K562 (cell line): ENCODE measurements around the gene GALNS. TPM values are rescaled to one million over a fixed set of nuclear protein-coding genes. Genes with fewer than 3 reads are reported as not detected.

ENCODE experiments used
- ATAC-seq: fragments of 200-7000 bp; cut with Tn5 transposase; 3 replicates; pipeline ENCODE4 v1.9.1; 2020; ENCODE audit warnings: moderate library complexity
- BruUV-seq: library from RNA; stranded (reverse); fragments of 400-500 nt; replicated peaks from 2 replicates; lab custom pipeline; 2021; lab: Mats Ljungman, UMichigan
- CTCF ChIA-PET: fragments of 300-600 bp; formaldehyde crosslinking; extraction: SDS; loops from one replicate; lab custom pipeline; 2021; ENCODE audit warnings: low intra/inter-chr PET ratio; lab: Yijun Ruan, JAX
- POLR2A ChIA-PET: fragments of 300-600, 350-650 bp; sonication (Branson Sonifier 250); formaldehyde crosslinking; extraction: SDS; loops from one replicate; lab custom pipeline; 2021; ENCODE audit warnings: antibody characterized with exemption, inconsistent platforms; lab: Yijun Ruan, JAX
- DNase-seq, 4 experiments: peaks; one replicate each; pipeline versions ENCODE4 v3.0.0 to v3.0.0-alpha.2; 2011 to 2018; ENCODE audit warnings: low spot score in 3 of 4, mixed read lengths in 3 of 4; ENCODE audit errors: extremely low read depth in 1 of 4
- FAIRE-seq: peaks from 2 replicates; lab custom pipeline; 2011; peaks lifted over from hg19 to GRCh38; lab: Jason Lieb, UNC
- H2AFZ ChIP-seq: 2 replicates; pipeline ENCODE4 v1.6.0; 2011; ENCODE audit warnings: low read depth, low read length, control low read depth, inconsistent platforms
- H3K27ac ChIP-seq: fragments of 200-600 bp; 3 replicates; pipeline ENCODE4 v1.8.0; 2011; ENCODE audit warnings: low read depth, mild to moderate bottlenecking, control low read depth, inconsistent platforms, low read length, moderate library complexity, mixed read lengths; ENCODE audit errors: extremely low read depth
- H3K27me3 ChIP-seq, 2 experiments: fragments of 300-600 bp in 1 of 2; 2 replicates in 1 of 2; 3 replicates in 1 of 2; pipeline versions ENCODE4 v1.6.0 to v1.8.0; 2011; ENCODE audit warnings: inconsistent platforms in 2 of 2, low read length in 2 of 2, mild to moderate bottlenecking in 1 of 2, mixed read lengths in 1 of 2, moderate library complexity in 1 of 2; ENCODE audit not compliant: control insufficient read depth in 2 of 2, insufficient read depth in 2 of 2
- H3K36me3 ChIP-seq: fragments of 300-600 bp; 3 replicates; pipeline ENCODE4 v1.8.0; 2011; ENCODE audit warnings: mild to moderate bottlenecking, low read length, inconsistent platforms; ENCODE audit not compliant: control insufficient read depth, insufficient read depth
- H3K4me1 ChIP-seq, 2 experiments: fragments of 200-600 bp in 1 of 2; replicated peaks in 1 of 2; 2 replicates in 1 of 2; 3 replicates in 1 of 2; pipeline versions ENCODE4 v1.5.1 to v1.8.0; 2011; ENCODE audit warnings: inconsistent platforms in 2 of 2, low read length in 2 of 2, mild to moderate bottlenecking in 1 of 2, mixed read lengths in 1 of 2, moderate library complexity in 1 of 2; ENCODE audit not compliant: control insufficient read depth in 2 of 2, insufficient read depth in 2 of 2
- H3K4me2 ChIP-seq: 2 replicates; pipeline ENCODE4 v1.6.1; 2011; ENCODE audit warnings: low read length, control low read depth, inconsistent platforms, mixed read lengths; ENCODE audit not compliant: insufficient read depth
- H3K4me3 ChIP-seq: fragments of 200-600 bp; sonication (generic), shearing (Covaris generic); 2 replicates; pipeline ENCODE4 v1.5.1; 2016; ENCODE audit warnings: control low read depth, inconsistent platforms
- H3K79me2 ChIP-seq: fragments of 200-600 bp; 3 replicates; pipeline ENCODE4 v1.8.0; 2011; ENCODE audit warnings: low read length, inconsistent platforms; ENCODE audit not compliant: control insufficient read depth, insufficient read depth
- H3K9ac ChIP-seq, 2 experiments: 2 replicates each; pipeline versions ENCODE4 v1.6.0 to v1.6.1; 2011; ENCODE audit warnings: low read depth in 2 of 2, low read length in 2 of 2, control low read depth in 1 of 2, inconsistent platforms in 1 of 2, mild to moderate bottlenecking in 1 of 2, mixed read lengths in 1 of 2; ENCODE audit not compliant: insufficient read depth in 1 of 2
- H3K9me1 ChIP-seq: one replicate; pipeline ENCODE4 v1.6.0; 2011; ENCODE audit warnings: inconsistent platforms, mild to moderate bottlenecking, low read length, moderate library complexity; ENCODE audit not compliant: control insufficient read depth, insufficient read depth
- H3K9me3 ChIP-seq: replicated peaks from 2 replicates; pipeline ENCODE4 v1.5.1; 2011; ENCODE audit warnings: low read depth, low read length, inconsistent platforms; ENCODE audit not compliant: control insufficient read depth, insufficient read depth
- H4K20me1 ChIP-seq: replicated peaks from 2 replicates; pipeline ENCODE4 v1.6.1; 2011; ENCODE audit warnings: low read length, inconsistent platforms, mixed read lengths; ENCODE audit not compliant: control insufficient read depth, insufficient read depth
- ZNF449 ChIP-seq: fragments of 250-450 bp; sonication (Bioruptor Pico); IDR thresholded peaks from 2 replicates; pipeline ENCODE4 v1.8.0; 2022; ENCODE audit warnings: moderate library complexity, mild to moderate bottlenecking, inconsistent platforms
- ZNF740 ChIP-seq, 3 experiments: fragments of 200-800 bp in 1 of 3; sonication (Bioruptor generic) in 1 of 3; sonication (generic) in 1 of 3; formaldehyde crosslinking in 1 of 3; IDR thresholded peaks; 2 replicates each; pipeline versions ENCODE4 v1.6.1 to v1.8.0; 2016 to 2022; ENCODE audit warnings: mild to moderate bottlenecking in 2 of 3, missing compliant biosample characterization in 2 of 3, missing genetic modification characterization in 2 of 3, missing genetic modification reagents in 1 of 3
- WGBS: fragments of 100-300 bp; shearing (Covaris generic); methylation state at CpG from one replicate; pipeline ENCODE4 v1.1.6; 2016; ENCODE audit warnings: low coverage, mixed read lengths; ENCODE audit not compliant: insufficient coverage; ENCODE audit errors: missing lambda C conversion rate; 5-methylcytosine and 5-hydroxymethylcytosine counted together
- in situ Hi-C: fragments of 300-500 bp; cut with MboI; formaldehyde crosslinking; loops from 4 replicates; pipeline ENCODE4 v1.15.0; 2018; ENCODE audit warnings: inconsistent platforms, mixed read lengths
- intact Hi-C: fragments of 100-400 bp; cut with micrococcal nuclease; formaldehyde crosslinking; loops from 2 replicates; pipeline ENCODE4 v1.14.2; 2022
- polyA plus RNA-seq, 8 experiments: library from polyadenylated mRNA; depleted of rRNA in 4 of 8; stranded (reverse) in 5 of 8; unstranded in 3 of 8; fragments of >200 nt; fragmentation: Nextera tagmentation in 2 of 8; fragmentation: Illumina TruSeq in 1 of 8; extraction: Ambion mirVana in 2 of 8; extraction: Trizol in 1 of 8; gene quantifications; 2 replicates each; pipeline versions ENCODE4 v1.2.1 to v1.2.3, GENCODE V29; 2011 to 2014; ENCODE audit warnings: inconsistent platforms in 1 of 8, missing spikeins in 1 of 8
- total RNA-seq, 7 experiments: library from RNA; depleted of rRNA in 6 of 7; stranded (reverse); fragments of >200 nt in 6 of 7; fragmentation: Illumina TruSeq in 2 of 7; extraction: Trizol in 2 of 7; gene quantifications; 2 replicates each; pipeline versions ENCODE4 v1.2.1 to v1.2.3, GENCODE V29; 2011 to 2021; ENCODE audit warnings: low replicate concordance in 1 of 7

The GALNS gene
- total and polyA plus RNA-seq, 9 of the 15 experiments (the other 6 are each of a cell fraction or from before 2014, with no cell fraction given): 0.38 to 13.2 (median 4.3) TPM

- intact Hi-C loops: loop anchor here (2.0 to 10.0 kb wide), 6 partner anchors 43 to 694 kb away; partner anchors contain the start of genes CBFA2T3, CDH15, GALNS and SPG7
- H3K9me3 ChIP-seq: no peaks in the 10 kb centered on the region
- no peak for FAIRE-seq
- BruUV-seq: no TSS peak
- TF ChIP-seq ZNF740 (CRISPR knock-in tag; IDR thresholded peaks at IDR 0.05) (0 out of 2 replicates have a peak, but pooled peaks have one; percentile 15), ZNF740 (tag; IDR thresholded peaks at IDR 0.05) (no peak), ZNF449 (no peak)
- TF ChIP-seq, all 486 proteins: peak for 1
- in situ Hi-C loops: loop anchor here (5.0 to 10.0 kb wide), 2 partner anchors 354 to 401 kb away; partner anchors contain the start of gene ZNF778
- Histone ChIP-seq H3K4me1 (peaks cover 14 to 82% of the 10 kb centered on the region in 2 experiments), H3K27ac (peak overlapping the region; percentile 94; the same call in 2 of the 3 replicates), H4K20me1 (peaks cover 24% of the 10 kb centered on the region; the same call in 1 of the 2 replicates), H3K4me3 (peak overlapping the region; percentile 64; the same call in 1 of the 2 replicates), H3K9ac (peak overlapping the region; percentile 86 to 99; a peak in 3 of 4 replicates), H3K4me2 (no peak overlapping the region), H2AFZ (0 out of 2 replicates have a peak overlapping the region, but pooled peaks have one; percentile 98), H3K27me3 (no peaks in the 10 kb centered on the region), H3K79me2 (peaks cover 31% of the 10 kb centered on the region), H3K9me1 (no peaks in the 10 kb centered on the region), H3K36me3 (peaks cover 26% of the 10 kb centered on the region; the same call in 2 of the 3 replicates)
- DNase-seq (no peak), ATAC-seq (no peak)
- CTCF ChIA-PET: interaction anchor here (0.9 to 1.9 kb wide), 2 partner anchors 354 to 357 kb away, joined by 3 to 16 read pairs; no protein-coding TSS in a partner anchor
- POLR2A ChIA-PET: interaction anchor here (1.1 to 6.1 kb wide), 4 partner anchors 13 to 350 kb away, joined by 3 to 50 read pairs (median 26); partner anchors contain the start of gene PIEZO1
- 88% methylated on average over 16 of the region's 26 CpGs for WGBS
These were observed 43.2 kb downstream of the GALNS start for GRCh38 chr16:88813269-88814143.
